Mesendoderm (in vitro differentiated cells): Measurements from ENCODE around the gene NOC2L.

ENCODE experiments used
- DNase-seq: peaks from one replicate; pipeline ENCODE4 v3.0.0; 2013
- H2AK5ac ChIP-seq: 2 replicates; pipeline ENCODE4 v1.6.1; 2013; ENCODE audit warnings: low read length, inconsistent platforms
- H2BK120ac ChIP-seq: 2 replicates; pipeline ENCODE4 v1.6.1; 2013; ENCODE audit warnings: low read depth, mild to moderate bottlenecking, low read length, moderate library complexity, mixed read lengths
- H2BK15ac ChIP-seq: replicated peaks from 2 replicates; pipeline ENCODE4 v1.6.1; 2013; ENCODE audit warnings: low read depth, mild to moderate bottlenecking, moderate library complexity
- H2BK5ac ChIP-seq: 2 replicates; pipeline ENCODE4 v1.6.1; 2013; ENCODE audit warnings: low read length, inconsistent platforms
- H3K18ac ChIP-seq: 2 replicates; pipeline ENCODE4 v1.6.1; 2013; ENCODE audit warnings: mild to moderate bottlenecking, low read length, mixed read lengths
- H3K23ac ChIP-seq: one replicate; pipeline ENCODE4 v1.6.1; 2013; ENCODE audit warnings: low read length
- H3K27ac ChIP-seq: 2 replicates; pipeline ENCODE4 v1.5.1; 2013; ENCODE audit warnings: low read depth, mild to moderate bottlenecking, inconsistent platforms, low read length, moderate library complexity
- H3K27me3 ChIP-seq: 2 replicates; pipeline ENCODE4 v1.6.1; 2013; ENCODE audit warnings: low read length, control low read depth, mild to moderate bottlenecking, inconsistent platforms; ENCODE audit not compliant: insufficient read depth, poor library complexity
- H3K36me3 ChIP-seq: 2 replicates; pipeline ENCODE4 v1.6.1; 2013; ENCODE audit warnings: low read length, inconsistent platforms; ENCODE audit not compliant: control insufficient read depth, insufficient read depth
- H3K4ac ChIP-seq: one replicate; pipeline ENCODE4 v1.6.1; 2013; ENCODE audit warnings: low read depth, mild to moderate bottlenecking, low read length, moderate library complexity
- H3K4me1 ChIP-seq: 2 replicates; pipeline ENCODE4 v1.6.1; 2013; ENCODE audit warnings: low read depth, low read length, inconsistent platforms; ENCODE audit not compliant: control insufficient read depth
- H3K4me2 ChIP-seq: 2 replicates; pipeline ENCODE4 v1.6.1; 2013; ENCODE audit warnings: low read length
- H3K4me3 ChIP-seq: 2 replicates; pipeline ENCODE4 v1.5.1; 2013; ENCODE audit warnings: mild to moderate bottlenecking, low read length
- H3K56ac ChIP-seq: one replicate; pipeline ENCODE4 v1.6.1; 2013; ENCODE audit warnings: low read length
- H3K79me1 ChIP-seq: 2 replicates; pipeline ENCODE4 v1.6.1; 2013; ENCODE audit warnings: low read length, inconsistent platforms
- H3K79me2 ChIP-seq: 2 replicates; pipeline ENCODE4 v1.6.1; 2013; ENCODE audit warnings: mild to moderate bottlenecking, low read length; ENCODE audit not compliant: control insufficient read depth, insufficient read depth
- H3K9ac ChIP-seq: 2 replicates; pipeline ENCODE4 v1.6.1; 2013; ENCODE audit warnings: low read length, inconsistent platforms
- H4K5ac ChIP-seq: one replicate; pipeline ENCODE4 v1.6.1; 2013; ENCODE audit warnings: low read length
- H4K8ac ChIP-seq: one replicate; pipeline ENCODE4 v1.6.1; 2013; ENCODE audit warnings: low read depth, mild to moderate bottlenecking, control low read depth, low read length, moderate library complexity
- WGBS: extraction: QIAGEN DNeasy Blood & Tissue Kit; methylation state at CpG from one replicate; pipeline ENCODE4 v1.1.7; 2013; ENCODE audit warnings: low lambda C conversion rate, missing lambda C conversion rate; ENCODE audit not compliant: insufficient coverage; ENCODE audit errors: extremely low coverage; 5-methylcytosine and 5-hydroxymethylcytosine counted together

NOC2L gene

GRCh38 chr1:943545-944340, 15.3 kb downstream of the NOC2L start:
- Histone ChIP-seq H2BK120ac (no peak overlapping the region), H3K9ac (peak overlapping the region; percentile 18), H2BK5ac (no peak overlapping the region), H3K27ac (no peak overlapping the region), H3K27me3 (no peaks in the 10 kb centered on the region), H3K79me2 (no peaks in the 10 kb centered on the region), H3K4ac (peak overlapping the region; percentile 97), H3K36me3 (peaks cover 5% of the 10 kb centered on the region), H3K4me2 (no peak overlapping the region), H4K5ac (no peak overlapping the region), H2AK5ac (no peak overlapping the region), H2BK15ac (no peak overlapping the region), H3K4me1 (peaks cover 7% of the 10 kb centered on the region), H3K18ac (peak overlapping the region; percentile 0), H4K8ac (no peak overlapping the region), H3K23ac (no peak overlapping the region), H3K4me3 (no peak overlapping the region), H3K79me1 (no peaks in the 10 kb centered on the region), H3K56ac (peak overlapping the region; percentile 43)
- no CpG with 5 or more reads among the region's 27 CpGs for WGBS
- no peak for DNase-seq

- H2BK120ac ChIP-seq = peak overlapping the region; percentile 21
- no peak for DNase-seq
- peak overlapping the region; percentile 82 for H3K18ac ChIP-seq
- peak overlapping the region; percentile 34 for H2AK5ac ChIP-seq
- H3K79me1 ChIP-seq = no peaks in the 10 kb centered on the region
- peak overlapping the region; percentile 48 for H2BK5ac ChIP-seq
- H3K4me1 ChIP-seq = peaks cover 7% of the 10 kb centered on the region
- peak overlapping the region; percentile 97 for H3K4ac ChIP-seq
- H3K23ac ChIP-seq = no peak overlapping the region
- H4K8ac ChIP-seq = no peak overlapping the region
- H3K79me2 ChIP-seq = no peaks in the 10 kb centered on the region
- peak overlapping the region; percentile 91 for H3K56ac ChIP-seq
- H3K27ac ChIP-seq = peak overlapping the region; percentile 29
- H3K27me3 ChIP-seq = no peaks in the 10 kb centered on the region
- no CpG with 5 or more reads among the region's 27 CpGs for WGBS
- H3K4me2 ChIP-seq = peak overlapping the region; percentile 6
- peak overlapping the region; percentile 71 for H3K9ac ChIP-seq
- H4K5ac ChIP-seq = no peak overlapping the region
- H3K36me3 ChIP-seq = peaks cover 4% of the 10 kb centered on the region
- H2BK15ac ChIP-seq = no peak overlapping the region
- H3K4me3 ChIP-seq = peak overlapping the region; percentile 55
Measured at GRCh38 chr1:942864-943533, 16.1 kb downstream of the NOC2L start.

GRCh38 chr1:942411-942821, 16.6 kb downstream of the NOC2L start:
- H3K23ac ChIP-seq = no peak overlapping the region
- no peaks in the 10 kb centered on the region for H3K79me1 ChIP-seq
- no peaks in the 10 kb centered on the region for H3K79me2 ChIP-seq
- peak overlapping the region; percentile 97 for H3K4ac ChIP-seq
- no peak overlapping the region for H2AK5ac ChIP-seq
- no peak overlapping the region for H2BK15ac ChIP-seq
- no peak overlapping the region for H4K8ac ChIP-seq
- peaks cover 2% of the 10 kb centered on the region for H3K36me3 ChIP-seq
- no peaks in the 10 kb centered on the region for H3K27me3 ChIP-seq
- peak overlapping the region; percentile 9 for H3K4me2 ChIP-seq
- H4K5ac ChIP-seq = no peak overlapping the region
- peak overlapping the region; percentile 29 for H3K27ac ChIP-seq
- peak overlapping the region; percentile 31 for H2BK120ac ChIP-seq
- H3K4me1 ChIP-seq = peaks cover 7% of the 10 kb centered on the region
- WGBS = no CpG with 5 or more reads among the region's 48 CpGs
- peak; percentile 71 for DNase-seq
- H3K56ac ChIP-seq = peak overlapping the region; percentile 91
- peak overlapping the region; percentile 71 for H3K9ac ChIP-seq
- peak overlapping the region; percentile 82 for H3K18ac ChIP-seq
- H2BK5ac ChIP-seq = peak overlapping the region; percentile 13
- H3K4me3 ChIP-seq = peak overlapping the region; percentile 55

- H4K8ac ChIP-seq = no peak overlapping the region
- peak overlapping the region; percentile 36 for H3K27ac ChIP-seq
- H3K4me3 ChIP-seq = peak overlapping the region; percentile 56
- H3K4me1 ChIP-seq = peaks cover 7% of the 10 kb centered on the region
- no peaks in the 10 kb centered on the region for H3K79me1 ChIP-seq
- peak overlapping the region; percentile 76 for H2BK5ac ChIP-seq
- H3K23ac ChIP-seq = no peak overlapping the region
- H3K27me3 ChIP-seq = no peaks in the 10 kb centered on the region
- no peaks in the 10 kb centered on the region for H3K36me3 ChIP-seq
- no peak overlapping the region for H2AK5ac ChIP-seq
- H3K4ac ChIP-seq = peak overlapping the region; percentile 98
- peak overlapping the region; percentile 96 for H3K56ac ChIP-seq
- H3K18ac ChIP-seq = peak overlapping the region; percentile 82
- peak overlapping the region; percentile 31 for H2BK120ac ChIP-seq
- peak; percentile 97 for DNase-seq
- peak overlapping the region; percentile 60 for H3K4me2 ChIP-seq
- WGBS = no CpG with 5 or more reads among the region's 98 CpGs
- H3K9ac ChIP-seq = peak overlapping the region; percentile 90
- H2BK15ac ChIP-seq = no peak overlapping the region
- H3K79me2 ChIP-seq = no peaks in the 10 kb centered on the region
- no peak overlapping the region for H4K5ac ChIP-seq
Measured at GRCh38 chr1:941588-942383, 17.3 kb downstream of the NOC2L start.

GRCh38 chr1:941015-941587, 18.0 kb downstream of the NOC2L start:
- no peak overlapping the region for H4K5ac ChIP-seq
- peak overlapping the region; percentile 98 for H3K23ac ChIP-seq
- H2BK120ac ChIP-seq = peak overlapping the region; percentile 14
- H3K79me1 ChIP-seq = no peaks in the 10 kb centered on the region
- H3K4me2 ChIP-seq = peak overlapping the region; percentile 60
- peak overlapping the region; percentile 38 for H2AK5ac ChIP-seq
- H3K9ac ChIP-seq = peak overlapping the region; percentile 90
- no peak for DNase-seq
- no peaks in the 10 kb centered on the region for H3K36me3 ChIP-seq
- peak overlapping the region; percentile 36 for H3K27ac ChIP-seq
- H3K56ac ChIP-seq = peak overlapping the region; percentile 96
- H4K8ac ChIP-seq = no peak overlapping the region
- H3K4ac ChIP-seq = peak overlapping the region; percentile 98
- WGBS = no CpG with 5 or more reads among the region's 36 CpGs
- H3K27me3 ChIP-seq = no peaks in the 10 kb centered on the region
- peak overlapping the region; percentile 31 for H3K4me3 ChIP-seq
- peaks cover 7% of the 10 kb centered on the region for H3K4me1 ChIP-seq
- peak overlapping the region; percentile 61 for H3K18ac ChIP-seq
- H2BK15ac ChIP-seq = no peak overlapping the region
- peak overlapping the region; percentile 62 for H2BK5ac ChIP-seq
- H3K79me2 ChIP-seq = no peaks in the 10 kb centered on the region
